Measurements from ENCODE around the gene SRD5A2. TPM values are rescaled to one million over a fixed set of nuclear protein-coding genes. Genes with fewer than 3 reads are reported as not detected.
"Not testable (repeated sequence)": the region's sequence is repeated elsewhere in the genome, so short reads cannot be mapped to it uniquely, and the experiment has no call there.

The SRD5A2 gene
- total RNA-seq, 1 donor from 2014 or later = not detected

GRCh38 chr2:31505111-31505510, 75.6 kb downstream of the SRD5A2 start:
- H3K27me3 Mint-ChIP-seq (ENCODE audit: insufficient read depth, low read depth) = no peaks in the 10 kb centered on the region
- H3K27ac Mint-ChIP-seq = peak overlapping the region; percentile 8

GRCh38 chr2:31504311-31504710, 76.4 kb downstream of the SRD5A2 start:
- H3F3A ChIP-seq (ENCODE audit: low read depth) = peaks cover 18% of the 10 kb centered on the region
- Mint-ChIP-seq H3K27ac (no peak overlapping the region), H3K9me3 (no peaks in the 10 kb centered on the region), H3K27me3 (ENCODE audit: insufficient read depth, low read depth) (no peaks in the 10 kb centered on the region), H3K4me1 (peaks cover 7% of the 10 kb centered on the region), H3K4me3 (no peak overlapping the region), H3K36me3 (no peaks in the 10 kb centered on the region)
- no peaks in the 10 kb centered on the region for H3K79me2 ChIP-seq (ENCODE audit: low read depth)
- H3K4me1 ChIP-seq = peaks cover 27% of the 10 kb centered on the region
- H3K4me2 ChIP-seq = peak overlapping the region; percentile 60
- no peaks in the 10 kb centered on the region for H3K27me3 ChIP-seq
- H3K27ac ChIP-seq = peak overlapping the region; percentile 73
- no peak for TF ChIP-seq EZH2 (IDR thresholded peaks at IDR 0.05)
- peak overlapping the region; percentile 29 for H2AFZ ChIP-seq (replicated peaks)
- no peaks in the 10 kb centered on the region for H3K36me3 ChIP-seq
- DNase-seq (ENCODE audit: low spot score) = no peak
- no peaks in the 10 kb centered on the region for H3K9me3 ChIP-seq (ENCODE audit: low read depth)
- H3K4me3 ChIP-seq = no peak overlapping the region
- H3K9ac ChIP-seq = no peak overlapping the region
- no peaks in the 10 kb centered on the region for H4K20me1 ChIP-seq (ENCODE audit: low read depth)

More at GRCh38 chr2:31505111-31505510, 75.6 kb downstream of the SRD5A2 start:
- H3K4me3 Mint-ChIP-seq = no peak overlapping the region
- H3K4me3 ChIP-seq = no peak overlapping the region
- no peaks in the 10 kb centered on the region for H3K36me3 Mint-ChIP-seq
- no peaks in the 10 kb centered on the region for H3K36me3 ChIP-seq
- peak; percentile 74 for DNase-seq (ENCODE audit: low spot score)
- no peaks in the 10 kb centered on the region for H4K20me1 ChIP-seq (ENCODE audit: low read depth)
- no peaks in the 10 kb centered on the region for H3K9me3 Mint-ChIP-seq
- H3K27me3 ChIP-seq = no peaks in the 10 kb centered on the region
- no peaks in the 10 kb centered on the region for H3K9me3 ChIP-seq (ENCODE audit: low read depth)
- peaks cover 7% of the 10 kb centered on the region for H3K4me1 Mint-ChIP-seq
- H3K4me1 ChIP-seq = peaks cover 27% of the 10 kb centered on the region
- peak; percentile 73 for TF ChIP-seq EZH2phosphoT487 (IDR thresholded peaks at IDR 0.05)
- TF ChIP-seq, protein P1, sequence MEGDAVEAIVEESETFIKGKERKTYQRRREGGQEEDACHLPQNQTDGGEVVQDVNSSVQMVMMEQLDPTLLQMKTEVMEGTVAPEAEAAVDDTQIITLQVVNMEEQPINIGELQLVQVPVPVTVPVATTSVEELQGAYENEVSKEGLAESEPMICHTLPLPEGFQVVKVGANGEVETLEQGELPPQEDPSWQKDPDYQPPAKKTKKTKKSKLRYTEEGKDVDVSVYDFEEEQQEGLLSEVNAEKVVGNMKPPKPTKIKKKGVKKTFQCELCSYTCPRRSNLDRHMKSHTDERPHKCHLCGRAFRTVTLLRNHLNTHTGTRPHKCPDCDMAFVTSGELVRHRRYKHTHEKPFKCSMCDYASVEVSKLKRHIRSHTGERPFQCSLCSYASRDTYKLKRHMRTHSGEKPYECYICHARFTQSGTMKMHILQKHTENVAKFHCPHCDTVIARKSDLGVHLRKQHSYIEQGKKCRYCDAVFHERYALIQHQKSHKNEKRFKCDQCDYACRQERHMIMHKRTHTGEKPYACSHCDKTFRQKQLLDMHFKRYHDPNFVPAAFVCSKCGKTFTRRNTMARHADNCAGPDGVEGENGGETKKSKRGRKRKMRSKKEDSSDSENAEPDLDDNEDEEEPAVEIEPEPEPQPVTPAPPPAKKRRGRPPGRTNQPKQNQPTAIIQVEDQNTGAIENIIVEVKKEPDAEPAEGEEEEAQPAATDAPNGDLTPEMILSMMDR (IDR thresholded peaks at IDR 0.05) = no peak
- H3F3A ChIP-seq (ENCODE audit: low read depth) = peaks cover 18% of the 10 kb centered on the region
- peak overlapping the region; percentile 60 for H3K4me2 ChIP-seq
- H2AFZ ChIP-seq (replicated peaks) = peak overlapping the region; percentile 53
- H3K79me2 ChIP-seq (ENCODE audit: low read depth) = no peaks in the 10 kb centered on the region
- peak overlapping the region; percentile 73 for H3K27ac ChIP-seq
- no peak overlapping the region for H3K9ac ChIP-seq

DNA sequence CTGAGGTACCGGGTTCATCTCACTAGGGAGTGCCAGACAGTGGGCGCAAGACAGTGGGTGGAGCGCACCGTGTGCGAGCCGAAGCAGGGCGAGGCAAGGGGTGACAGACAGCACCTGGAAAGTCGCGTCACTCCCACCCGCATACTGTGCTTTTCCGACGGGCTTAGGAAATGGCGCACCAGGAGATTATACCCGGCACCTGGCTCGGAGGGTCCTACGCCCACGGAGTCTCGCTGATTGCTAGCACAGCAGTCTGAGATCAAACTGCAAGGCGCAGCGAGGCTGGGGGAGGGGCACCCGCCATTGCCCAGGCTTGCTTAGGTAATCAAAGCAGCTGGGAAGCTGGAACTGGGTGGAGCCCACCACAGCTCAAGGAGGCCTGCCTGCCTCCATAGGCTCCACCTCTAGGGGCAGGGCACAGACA, 84.3 kb downstream of the SRD5A2 start:
- TF ChIP-seq, protein P1 (IDR thresholded peaks at IDR 0.05) = peak; percentile 8
- Mint-ChIP-seq H3K27ac (peak overlapping the region; percentile 98), H3K4me3 (peak overlapping the region; percentile 94)
- not testable (repeated sequence) for H3K4me1 ChIP-seq; H3K36me3 ChIP-seq; H3K27ac ChIP-seq; H4K20me1 ChIP-seq (ENCODE audit: low read depth); H3K4me1 Mint-ChIP-seq; H3K9me3 Mint-ChIP-seq; H3K9me3 ChIP-seq (ENCODE audit: low read depth); H3K36me3 Mint-ChIP-seq; H3F3A ChIP-seq (ENCODE audit: low read depth); H3K27me3 Mint-ChIP-seq (ENCODE audit: insufficient read depth, low read depth); H3K27me3 ChIP-seq
- H3K9ac ChIP-seq = peak overlapping the region; percentile 24
- peak overlapping the region; percentile 72 for H3K4me2 ChIP-seq
- H3K79me2 ChIP-seq (ENCODE audit: low read depth) = peaks cover 12% of the 10 kb centered on the region
- H3K4me3 ChIP-seq = peak overlapping the region; percentile 78
- peak overlapping the region; percentile 98 for H2AFZ ChIP-seq (replicated peaks)
- peak; percentile 41 for DNase-seq (ENCODE audit: low spot score)

DNA sequence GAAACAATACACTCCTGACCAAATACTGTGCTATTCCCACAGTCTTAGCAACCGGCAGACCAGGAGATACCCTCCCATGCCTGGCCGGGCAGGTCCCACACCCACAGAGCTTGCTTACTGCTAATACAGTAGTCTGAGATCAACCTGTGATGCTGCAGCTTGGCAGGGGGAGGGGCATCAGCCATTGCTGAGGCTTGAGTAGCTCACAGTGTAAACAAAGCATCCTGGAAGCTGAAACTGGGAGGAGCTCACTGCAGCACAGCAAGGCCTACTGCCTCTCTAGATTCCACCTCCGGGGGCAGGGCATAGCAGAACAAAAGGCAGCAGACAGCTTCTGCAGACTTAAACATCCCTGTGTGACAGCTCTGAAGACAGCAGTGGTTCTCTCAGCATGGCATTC, 91.4 kb downstream of the SRD5A2 start:
- H3K9me3 Mint-ChIP-seq, H3K27ac ChIP-seq: not testable (repeated sequence)
- peak overlapping the region; percentile 50 for H3K27ac Mint-ChIP-seq

More for the DNA sequence above, 91.4 kb downstream of the SRD5A2 start:
- not testable (repeated sequence) for H3K79me2 ChIP-seq (ENCODE audit: low read depth); H3K36me3 Mint-ChIP-seq; H3K9me3 ChIP-seq (ENCODE audit: low read depth); H3K36me3 ChIP-seq; H4K20me1 ChIP-seq (ENCODE audit: low read depth); H3K4me1 ChIP-seq; H3F3A ChIP-seq (ENCODE audit: low read depth); H3K27me3 ChIP-seq; H3K27me3 Mint-ChIP-seq (ENCODE audit: insufficient read depth, low read depth); H3K4me3 Mint-ChIP-seq; H3K9ac ChIP-seq
- DNase-seq (ENCODE audit: low spot score) = peak; percentile 92
- H3K4me2 ChIP-seq = peak overlapping the region; percentile 63
- peaks cover 10% of the 10 kb centered on the region for H3K4me1 Mint-ChIP-seq
- peak overlapping the region; percentile 53 for H2AFZ ChIP-seq (replicated peaks)
- TF ChIP-seq, protein P1 (IDR thresholded peaks at IDR 0.05) = peak; percentile 14
- H3K4me3 ChIP-seq = peak overlapping the region; percentile 5

Data from neural progenitor cell (in vitro differentiated cells).